HUES6 (cell line): ENCODE results near the gene ATP2B2.
"Not testable (repeated sequence)": the region's sequence is repeated elsewhere in the genome, so short reads cannot be mapped to it uniquely, and the experiment has no call there.

Experiments
- H3K27ac ChIP-seq: 2 replicates; pipeline ENCODE4 v1.7.0; 2013; ENCODE audit warnings: low read depth, mild to moderate bottlenecking, low read length, inconsistent platforms
- H3K27me3 ChIP-seq: 2 replicates; pipeline ENCODE4 v1.6.1; 2013; ENCODE audit warnings: low read length; ENCODE audit not compliant: control insufficient read depth, insufficient read depth
- H3K36me3 ChIP-seq: 2 replicates; pipeline ENCODE4 v1.6.1; 2013; ENCODE audit warnings: low read length; ENCODE audit not compliant: control insufficient read depth, insufficient read depth
- H3K4me1 ChIP-seq: 2 replicates; pipeline ENCODE4 v1.6.1; 2013; ENCODE audit warnings: low read length; ENCODE audit not compliant: control insufficient read depth, insufficient read depth
- H3K4me3 ChIP-seq: 2 replicates; pipeline ENCODE4 v1.5.1; 2013; ENCODE audit warnings: low read depth, low read length
- H3K9ac ChIP-seq: one replicate; pipeline ENCODE4 v1.6.1; 2013; ENCODE audit warnings: mild to moderate bottlenecking, low read length
- H3K9me3 ChIP-seq: 2 replicates; pipeline ENCODE4 v1.6.1; 2013; ENCODE audit warnings: low read depth, low read length; ENCODE audit not compliant: control insufficient read depth, insufficient read depth

Gene ATP2B2

GRCh38 chr3:10303785-10304184 lies 201.6 kb downstream of the ATP2B2 start:
- no peaks in the 10 kb centered on the region for H3K9me3 ChIP-seq
- no peak overlapping the region for H3K4me3 ChIP-seq
- H3K9ac ChIP-seq, result no peak overlapping the region
- peaks cover 93% of the 10 kb centered on the region for H3K36me3 ChIP-seq
- H3K27ac ChIP-seq, result no peak overlapping the region
- no peaks in the 10 kb centered on the region for H3K27me3 ChIP-seq
- no peaks in the 10 kb centered on the region for H3K4me1 ChIP-seq

- peaks cover 87% of the 10 kb centered on the region for H3K36me3 ChIP-seq
- no peak overlapping the region for H3K27ac ChIP-seq
- H3K27me3 ChIP-seq, result no peaks in the 10 kb centered on the region
- H3K9me3 ChIP-seq, result no peaks in the 10 kb centered on the region
- no peaks in the 10 kb centered on the region for H3K4me1 ChIP-seq
- no peak overlapping the region for H3K4me3 ChIP-seq
- H3K9ac ChIP-seq, result no peak overlapping the region
These were observed 202.3 kb downstream of the ATP2B2 start for GRCh38 chr3:10303105-10303504.

- H3K27me3 ChIP-seq, result no peaks in the 10 kb centered on the region
- H3K36me3 ChIP-seq, result peaks cover 63% of the 10 kb centered on the region
- no peaks in the 10 kb centered on the region for H3K9me3 ChIP-seq
- H3K9ac ChIP-seq, result no peak overlapping the region
- no peak overlapping the region for H3K4me3 ChIP-seq
- H3K27ac ChIP-seq, result no peak overlapping the region
- H3K4me1 ChIP-seq, result no peaks in the 10 kb centered on the region
These were observed 205.3 kb downstream of the ATP2B2 start for GRCh38 chr3:10300087-10300486.

- no peak overlapping the region for H3K9ac ChIP-seq
- no peaks in the 10 kb centered on the region for H3K4me1 ChIP-seq
- H3K36me3 ChIP-seq, result peaks cover 59% of the 10 kb centered on the region
- no peaks in the 10 kb centered on the region for H3K27me3 ChIP-seq
- no peak overlapping the region for H3K4me3 ChIP-seq
- H3K27ac ChIP-seq, result no peak overlapping the region
- H3K9me3 ChIP-seq, result no peaks in the 10 kb centered on the region
These were observed 205.7 kb downstream of the ATP2B2 start for GRCh38 chr3:10299679-10300078.

- H3K4me3 ChIP-seq, result no peak overlapping the region
- no peaks in the 10 kb centered on the region for H3K9me3 ChIP-seq
- H3K36me3 ChIP-seq, result peaks cover 54% of the 10 kb centered on the region
- no peaks in the 10 kb centered on the region for H3K4me1 ChIP-seq
- H3K9ac ChIP-seq, result no peak overlapping the region
- H3K27ac ChIP-seq, result no peak overlapping the region
- H3K27me3 ChIP-seq, result no peaks in the 10 kb centered on the region
These were observed 206.2 kb downstream of the ATP2B2 start for GRCh38 chr3:10299175-10299574.

GRCh38 chr3:10298064-10298463 lies 207.3 kb downstream of the ATP2B2 start:
- not testable (repeated sequence) for H3K27ac ChIP-seq, H3K9me3 ChIP-seq, H3K9ac ChIP-seq, H3K4me3 ChIP-seq, H3K4me1 ChIP-seq, H3K27me3 ChIP-seq
- peaks cover 43% of the 10 kb centered on the region for H3K36me3 ChIP-seq

GRCh38 chr3:10294030-10294586 lies 211.3 kb downstream of the ATP2B2 start:
- H3K27ac ChIP-seq, result no peak overlapping the region
- H3K36me3 ChIP-seq, result peaks cover 22% of the 10 kb centered on the region
- H3K4me3 ChIP-seq, result no peak overlapping the region
- H3K4me1 ChIP-seq, result peaks cover 11% of the 10 kb centered on the region; the same call in 1 of the 2 replicates
- H3K9ac ChIP-seq, result no peak overlapping the region
- no peaks in the 10 kb centered on the region for H3K9me3 ChIP-seq
- no peaks in the 10 kb centered on the region for H3K27me3 ChIP-seq

GRCh38 chr3:10292505-10293419 lies 212.6 kb downstream of the ATP2B2 start, which contains the start of gene GHRL:
GHRL (minus strand) TSS chr3:10292947; CDS start chr3:10290180, 2,767 bp downstream.
- Histone ChIP-seq H3K36me3 (peaks cover 36% of the 10 kb centered on the region), H3K27me3 (no peaks in the 10 kb centered on the region), H3K27ac (no peak within 1 kb of the TSS), H3K4me1 (peaks cover 11% of the 10 kb centered on the region; the same call in 1 of the 2 replicates), H3K9me3 (no peaks in the 10 kb centered on the region), H3K4me3 (no peak within 1 kb of the TSS), H3K9ac (no peak within 1 kb of the TSS)

GRCh38 chr3:10291641-10292040 lies 213.7 kb downstream of the ATP2B2 start:
- Histone ChIP-seq H3K27me3 (no peaks in the 10 kb centered on the region), H3K4me1 (peaks cover 18% of the 10 kb centered on the region), H3K36me3 (peaks cover 39% of the 10 kb centered on the region), H3K9ac (no peak overlapping the region), H3K4me3 (no peak overlapping the region), H3K27ac (no peak overlapping the region), H3K9me3 (no peaks in the 10 kb centered on the region)

- Histone ChIP-seq H3K27me3 (no peaks in the 10 kb centered on the region), H3K27ac (no peak overlapping the region), H3K36me3 (peaks cover 40% of the 10 kb centered on the region), H3K4me3 (no peak overlapping the region), H3K9me3 (no peaks in the 10 kb centered on the region), H3K9ac (peak overlapping the region; percentile 37), H3K4me1 (peaks cover 22% of the 10 kb centered on the region)
These were observed 214.8 kb downstream of the ATP2B2 start for GRCh38 chr3:10290481-10291176.
